ENCODE measurements around the gene HPS4.

The HPS4 gene

DNA sequence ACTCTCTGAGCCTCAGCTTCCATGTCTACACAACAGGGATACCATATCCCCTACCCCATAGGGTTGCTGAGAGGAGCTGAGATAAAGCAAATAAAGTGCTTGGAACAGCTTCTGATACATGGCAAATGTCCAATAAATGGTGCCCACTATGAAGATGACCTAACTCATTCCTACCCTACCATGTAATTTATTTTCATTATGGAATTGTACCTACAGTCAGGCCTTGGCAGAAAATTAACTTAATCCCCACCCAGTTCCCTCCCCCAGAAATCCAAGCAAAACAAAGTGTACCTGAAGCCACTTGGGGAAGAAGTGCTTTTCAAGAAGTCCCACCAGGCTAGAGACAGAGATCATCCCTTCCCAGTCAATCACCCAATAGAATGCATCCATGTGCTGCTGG, 10.9 kb upstream of the HPS4 start:
- DNase-seq: no peak

DNA sequence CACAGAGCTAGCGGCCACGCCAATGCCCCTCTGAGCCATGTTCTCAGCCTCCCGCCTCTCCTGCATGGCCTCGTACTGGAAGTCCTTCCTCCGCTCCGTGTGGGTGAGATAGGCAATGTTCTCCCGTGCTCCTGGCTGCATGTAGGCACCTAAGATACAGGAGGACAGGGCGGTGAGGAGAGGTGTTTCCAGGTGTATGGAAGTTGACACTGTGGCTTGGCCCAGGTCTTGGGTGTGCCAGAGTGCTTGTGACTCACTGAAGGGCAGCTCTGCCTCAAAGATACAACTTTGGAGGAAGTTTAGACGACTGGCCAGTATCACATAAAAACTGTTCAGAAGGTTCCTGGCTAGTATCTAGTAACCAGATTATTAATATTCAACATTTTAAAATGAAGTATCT, 8.6 kb upstream of the HPS4 start:
- DNase-seq: no peak

DNA sequence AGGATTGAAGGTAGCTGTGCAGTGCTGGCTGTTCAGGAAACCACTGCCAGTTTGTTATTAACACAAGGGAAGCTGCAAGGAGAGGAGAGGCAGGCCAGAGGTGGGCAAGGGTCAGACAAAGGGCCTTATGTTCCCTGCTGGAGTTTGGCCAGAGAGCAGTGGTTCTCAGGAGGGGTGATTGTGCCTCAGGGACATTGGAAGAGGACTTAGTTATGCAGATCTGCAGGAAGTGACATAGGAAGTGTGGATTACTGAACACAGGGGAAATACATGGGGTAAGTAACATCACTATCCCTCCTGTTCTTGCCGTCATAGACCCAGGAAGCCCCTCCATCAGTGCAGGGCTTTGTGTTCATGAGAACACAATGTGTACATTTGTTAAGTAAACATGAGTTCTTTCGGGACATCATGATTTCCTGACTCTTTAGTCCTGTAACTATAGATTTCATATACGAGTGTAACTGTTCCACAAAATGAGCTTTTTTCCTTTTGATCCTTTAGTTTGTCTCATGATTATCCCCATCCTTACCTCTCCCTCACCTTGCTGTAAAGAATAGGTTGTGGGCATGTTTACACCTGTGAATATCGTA, 6.0 kb upstream of the HPS4 start:
- DNase-seq: no peak

DNA sequence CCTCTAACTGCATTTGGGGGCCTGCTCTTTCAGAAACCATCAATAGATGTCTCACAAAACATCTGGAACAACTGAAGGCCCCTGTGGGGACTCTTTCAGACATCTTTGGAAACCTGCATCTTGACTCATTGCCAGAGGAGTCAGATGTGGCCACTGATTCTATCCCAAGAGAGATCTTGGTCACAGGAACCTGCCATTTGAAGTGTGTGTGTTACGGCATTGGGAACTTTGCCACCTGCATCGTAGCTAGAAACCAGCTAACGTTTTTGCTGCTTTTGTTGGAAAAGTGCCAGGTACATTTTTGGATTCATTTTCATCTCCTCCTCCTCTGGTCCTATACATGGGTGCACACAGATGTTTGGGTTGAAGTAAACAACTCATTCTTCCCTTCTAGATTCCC, 4.4 kb upstream of the HPS4 start:
- DNase-seq: no peak

DNA sequence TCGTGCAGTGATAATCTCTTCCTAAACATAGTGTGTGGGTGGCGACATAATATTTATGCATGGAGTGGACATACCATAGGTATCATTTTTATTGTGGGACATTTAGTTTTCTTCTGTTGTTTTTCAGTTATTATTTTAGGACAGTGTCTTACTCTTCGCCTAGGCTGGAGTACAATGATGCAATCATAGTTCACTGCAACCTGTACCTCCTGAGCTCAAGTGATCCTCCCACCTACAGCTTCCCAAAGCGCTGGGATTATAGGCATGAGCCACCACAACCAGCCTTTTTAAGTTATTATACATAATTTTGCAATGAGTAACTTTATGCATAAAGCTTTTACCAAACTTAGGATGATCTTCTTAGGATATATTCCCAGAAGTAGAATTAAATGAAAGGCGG, 2.8 kb upstream of the HPS4 start:
- DNase-seq: no peak

DNA sequence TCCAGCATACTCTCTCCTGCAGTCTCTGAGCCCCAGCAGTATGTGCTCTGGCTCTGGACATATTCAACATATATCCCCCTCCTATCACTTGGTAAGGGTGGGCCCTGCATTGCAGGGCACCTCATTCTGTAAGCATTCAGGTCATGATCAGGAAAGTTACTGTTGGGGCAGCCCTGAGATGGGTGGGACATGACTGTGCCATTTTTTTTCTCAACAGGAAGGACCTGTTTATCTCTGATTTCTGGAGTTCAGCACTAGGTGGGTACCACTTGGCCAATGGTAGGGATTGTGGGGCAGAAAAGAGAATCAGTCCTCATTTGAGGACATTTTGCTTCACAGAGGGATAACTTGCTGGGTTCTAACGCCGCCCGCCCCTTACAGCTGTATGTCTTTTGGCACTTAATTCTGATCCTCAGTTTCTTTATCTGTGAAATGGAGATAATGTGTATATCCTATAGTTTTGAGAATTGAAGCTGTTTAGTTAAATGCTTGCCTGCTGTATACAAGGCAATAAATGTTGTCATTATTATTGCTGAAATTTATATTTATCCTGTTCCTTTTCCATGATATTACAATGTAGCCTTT, 2.3 kb upstream of the HPS4 start:
- DNase-seq: no peak

DNA sequence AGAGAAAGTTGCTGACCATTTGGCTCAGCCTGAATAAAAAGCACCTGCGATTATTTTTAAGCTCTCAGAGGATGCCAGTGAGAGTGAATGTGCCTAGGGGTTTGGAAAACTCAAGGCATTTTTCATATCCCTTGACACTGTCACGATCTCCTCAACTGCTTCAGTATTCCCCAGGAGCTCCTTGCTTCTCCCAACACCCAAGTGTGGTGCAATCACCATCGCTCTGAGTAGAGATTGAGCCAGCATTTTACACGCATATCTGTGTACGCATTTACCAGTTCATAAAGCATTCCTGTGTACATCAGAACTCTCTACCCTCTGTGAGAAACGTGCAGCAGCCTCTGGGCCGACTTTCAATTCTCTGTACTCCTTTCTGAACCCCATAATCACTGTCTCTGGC, 1.4 kb upstream of the HPS4 start:
- DNase-seq: no peak

DNA sequence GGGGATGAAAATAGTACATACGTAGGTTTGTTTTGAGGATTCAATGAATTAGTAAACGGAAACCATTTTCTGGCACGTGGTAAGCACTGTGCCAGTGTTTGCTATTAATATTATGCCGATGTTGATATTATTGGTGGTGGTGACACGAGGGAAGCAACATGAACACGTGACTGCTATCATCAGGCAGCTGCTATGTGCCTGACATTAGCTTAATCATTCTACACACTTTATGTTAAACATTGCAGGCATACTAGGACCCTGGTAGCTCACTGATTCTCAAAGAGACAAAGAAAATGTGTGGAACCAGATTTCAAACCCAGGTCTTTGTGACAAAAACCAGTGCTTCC, 750 bp upstream of the HPS4 start:
- DNase-seq: no peak

DNA sequence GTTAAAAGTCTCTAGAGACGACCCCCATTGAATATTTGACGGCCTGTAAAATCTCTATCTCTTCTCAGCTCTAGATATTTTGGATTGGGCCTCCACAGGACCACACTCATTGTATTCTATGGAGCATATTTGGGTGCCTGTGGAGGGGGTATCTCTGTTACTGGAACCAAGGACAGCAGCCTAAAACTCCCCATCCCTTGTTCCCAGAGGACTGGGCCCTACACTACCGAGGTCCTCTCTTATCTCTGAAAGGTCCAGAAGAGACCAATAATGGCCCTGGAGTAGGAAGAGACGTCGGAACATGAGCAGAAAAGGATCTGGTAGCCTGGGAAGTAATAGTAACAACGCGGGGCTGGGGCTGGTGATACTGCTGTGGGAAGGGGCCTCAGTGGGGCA, 542 bp downstream of the HPS4 start:
- DNase-seq: no peak

DNA sequence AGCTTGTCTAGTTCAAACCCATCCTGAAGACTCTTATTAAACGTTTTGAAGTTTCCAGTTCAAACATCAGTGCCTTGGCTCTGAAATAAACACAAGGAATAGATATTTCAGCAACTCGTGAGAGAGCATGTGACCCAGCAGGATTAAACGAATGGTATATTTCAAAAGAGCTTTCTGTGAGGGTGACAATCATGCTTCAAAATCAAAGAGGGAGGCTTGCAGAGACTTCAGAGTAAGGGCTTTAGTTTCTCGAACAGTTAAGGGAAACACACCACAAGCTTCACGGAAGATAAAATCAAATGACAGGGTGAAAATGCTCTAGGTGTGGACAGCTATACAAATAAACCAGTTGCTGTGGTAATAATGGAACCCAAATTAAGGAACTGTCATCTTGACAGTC, 1.4 kb downstream of the HPS4 start:
- DNase-seq: no peak

DNA sequence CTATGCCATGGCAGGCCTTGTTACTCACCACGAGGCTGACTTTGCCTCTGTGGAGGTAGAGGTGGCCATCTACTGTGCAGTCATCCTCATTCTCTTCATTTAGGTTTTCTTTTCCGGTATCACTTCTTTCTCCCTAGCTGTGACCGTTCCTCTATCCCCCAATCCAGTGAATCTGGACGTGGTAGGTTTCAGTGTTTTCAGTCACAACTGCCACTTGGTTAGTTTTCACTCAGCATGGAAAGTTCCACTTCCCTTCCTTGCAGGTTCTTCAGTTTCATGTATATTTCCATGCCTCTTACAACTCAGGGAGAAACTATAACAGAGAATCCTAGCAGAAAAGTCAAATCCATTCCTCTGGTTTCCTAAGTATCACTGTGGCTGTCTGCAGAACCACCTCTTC, 1.9 kb downstream of the HPS4 start:
- no peak for DNase-seq

DNA sequence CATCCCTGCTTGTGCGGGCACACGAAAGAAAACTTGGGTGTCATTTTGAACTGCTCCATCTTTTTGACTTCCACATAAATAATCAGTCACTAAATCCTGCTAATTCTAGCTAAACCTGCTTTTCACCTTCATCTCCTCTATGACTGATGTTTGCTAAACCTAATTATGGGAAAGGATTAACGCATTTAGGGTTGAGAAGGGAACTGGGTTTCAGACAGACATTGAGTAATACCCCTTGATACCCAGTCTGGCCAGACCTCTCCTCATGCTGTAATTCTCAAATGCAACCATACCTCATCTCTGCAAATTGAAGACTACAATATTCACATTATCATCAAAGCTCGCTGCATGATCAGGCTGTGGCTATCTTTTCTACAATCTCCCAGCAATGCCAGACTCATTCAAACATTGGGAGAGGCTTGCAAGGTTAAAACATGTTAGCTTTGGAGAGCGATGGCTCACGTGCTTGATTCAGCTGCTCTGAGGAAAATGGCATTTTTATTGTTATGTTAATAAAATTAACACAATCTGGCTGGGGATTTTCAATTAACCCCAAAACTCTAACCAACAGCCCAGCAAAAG, 2.4 kb downstream of the HPS4 start:
- DNase-seq: no peak

DNA sequence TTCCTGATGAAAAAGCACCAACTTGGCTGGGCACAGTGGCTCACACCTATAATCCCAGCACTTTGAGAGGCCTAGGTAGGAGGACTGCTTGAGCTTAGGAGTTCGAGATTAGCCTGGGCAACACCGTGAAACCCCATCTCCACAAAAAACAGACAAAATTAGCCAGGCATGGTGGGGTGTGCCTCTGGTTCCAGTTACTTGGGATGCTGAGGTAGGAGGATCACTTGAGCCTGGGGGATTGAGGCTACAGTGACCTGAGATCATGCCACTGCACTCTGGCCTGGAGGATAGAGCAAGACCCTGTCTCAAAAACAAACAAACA, 3.0 kb downstream of the HPS4 start:
- no peak for DNase-seq

DNA sequence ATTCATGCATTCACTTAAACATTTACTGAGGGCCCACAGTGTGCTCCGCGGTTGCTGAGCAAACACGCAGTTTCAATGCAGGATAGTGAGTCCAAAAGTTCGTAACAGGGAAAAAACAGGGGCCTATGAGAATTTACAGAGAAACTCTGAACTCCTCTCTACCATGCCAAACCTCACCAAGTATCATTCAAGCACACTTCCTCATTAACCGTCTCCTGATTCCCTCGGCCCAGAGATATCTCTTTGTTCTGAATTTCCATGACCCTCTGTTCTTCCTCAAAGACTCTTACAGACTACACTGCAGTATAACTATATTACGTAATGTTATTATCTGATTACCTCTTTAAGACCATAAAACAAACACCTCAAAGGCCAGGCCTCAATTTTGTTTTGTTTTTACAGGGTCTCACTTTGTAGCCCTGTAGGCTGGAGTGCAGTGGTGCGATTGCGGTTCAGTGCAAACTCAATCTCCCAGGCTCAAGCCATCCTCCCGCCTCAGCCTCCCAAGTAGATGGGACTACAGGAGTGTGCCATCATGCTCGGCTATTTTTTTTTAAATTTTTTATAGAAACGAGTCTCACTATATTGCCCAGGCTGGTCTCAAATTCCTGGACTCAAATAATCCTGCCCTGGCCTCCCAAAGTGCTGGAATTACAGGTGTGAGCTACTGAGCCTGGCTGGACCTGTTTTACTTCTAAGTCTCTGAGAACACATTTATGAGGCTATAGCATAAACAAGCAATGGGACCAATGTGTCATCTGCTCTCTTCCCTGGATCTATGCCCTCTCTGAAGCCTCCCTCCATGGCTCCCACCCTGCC, 3.6 kb downstream of the HPS4 start:
- DNase-seq: no peak

DNA sequence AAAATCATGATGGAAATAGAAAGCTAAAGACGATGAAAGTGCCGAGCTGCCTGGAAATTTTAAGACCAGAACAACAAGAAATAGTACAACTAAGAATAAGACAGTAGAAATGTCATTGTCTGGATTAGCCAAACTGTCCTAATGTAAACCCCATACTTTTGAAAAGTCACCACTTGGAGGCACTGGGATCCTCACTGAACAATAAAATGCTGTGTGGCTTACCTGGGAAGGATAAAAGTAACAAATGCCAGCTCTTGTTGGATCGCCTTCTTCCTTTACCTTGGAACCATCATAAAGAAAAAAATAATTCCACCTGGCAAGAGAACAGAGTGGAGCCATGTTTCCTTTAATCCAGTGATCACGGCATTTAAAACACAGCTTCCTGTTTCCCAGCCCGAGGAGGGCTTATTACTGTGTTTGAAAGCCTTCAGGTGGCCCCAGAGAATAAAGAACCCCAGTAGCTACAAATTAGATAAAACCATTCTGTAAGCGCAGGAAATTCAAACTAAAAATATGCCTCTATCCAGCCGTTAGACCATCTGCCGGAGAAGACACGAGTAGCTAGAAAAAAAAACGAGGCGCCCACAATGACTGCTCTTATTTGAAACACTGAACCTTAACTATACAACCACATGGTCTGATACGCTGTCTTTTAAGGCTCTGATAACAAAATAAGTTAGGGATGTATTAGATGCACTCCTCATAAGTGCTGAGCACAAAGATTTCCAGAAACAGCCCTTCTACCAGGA, 4.4 kb downstream of the HPS4 start:
- no peak for DNase-seq

DNA sequence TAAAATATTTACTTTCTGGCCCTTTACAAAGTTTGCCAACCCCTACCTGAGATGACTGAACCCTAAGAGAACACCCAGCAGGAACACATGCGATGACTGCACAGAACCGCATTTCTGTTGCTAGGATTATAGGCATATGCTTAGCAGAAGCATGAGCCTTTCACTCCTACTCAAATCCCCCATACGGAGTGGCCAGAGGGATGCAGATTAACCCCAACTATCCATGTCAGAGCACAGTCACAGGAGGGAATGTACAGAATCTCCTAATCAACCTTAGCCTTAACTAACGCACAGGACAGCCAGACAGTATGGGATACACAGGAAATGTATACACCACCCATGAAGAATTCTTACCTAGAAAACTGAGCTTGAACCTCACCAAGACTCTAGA, 6.2 kb downstream of the HPS4 start:
- DNase-seq: no peak

DNA sequence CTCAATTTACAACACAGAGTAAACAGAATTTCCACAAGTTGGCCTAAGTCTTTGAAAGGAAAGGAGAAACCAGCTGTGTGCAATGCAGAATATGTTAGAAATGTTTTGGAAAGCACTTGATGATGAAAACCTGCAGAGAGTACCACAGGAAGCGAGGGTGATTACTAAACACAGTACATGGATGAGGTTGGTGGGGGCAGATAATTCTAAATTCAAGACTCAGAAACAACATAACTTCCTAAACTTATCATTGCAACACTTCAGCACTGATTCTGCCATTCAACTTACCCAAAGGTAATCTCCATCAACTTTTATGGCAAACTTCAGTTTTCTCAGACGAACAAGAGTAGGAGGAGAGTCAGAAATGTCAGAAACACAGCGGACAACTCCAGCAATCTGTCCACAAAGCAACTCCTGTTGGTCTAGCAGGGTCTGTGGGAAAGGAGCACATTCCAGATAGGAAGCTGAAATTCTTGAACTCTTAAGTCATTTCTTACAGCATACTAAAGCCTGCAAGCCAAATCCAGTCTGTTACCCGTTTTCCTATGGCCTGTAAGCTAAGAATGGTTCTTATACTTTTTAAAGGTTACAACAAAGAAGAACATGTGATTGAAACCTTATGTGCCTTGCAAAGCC, 6.8 kb downstream of the HPS4 start:
- no peak for DNase-seq

DNA sequence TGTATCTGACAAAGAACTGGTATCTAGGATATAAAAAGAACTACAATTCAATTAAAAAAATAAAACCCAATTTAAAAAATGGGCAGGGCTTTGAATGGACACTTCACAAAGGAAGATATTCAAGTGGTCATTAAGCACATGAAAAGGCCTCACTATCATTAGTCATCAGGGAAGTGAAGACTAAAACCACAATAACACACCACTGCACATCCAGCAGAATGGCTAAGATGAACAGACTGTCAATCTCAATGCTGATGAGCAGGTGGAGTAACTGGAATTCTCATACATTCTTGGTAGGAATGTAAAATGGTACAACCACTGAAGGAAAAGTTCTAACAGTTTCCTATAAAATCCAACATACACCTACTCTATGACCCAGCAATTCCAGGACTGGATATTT, 8.9 kb downstream of the HPS4 start:
- no peak for DNase-seq

DNA sequence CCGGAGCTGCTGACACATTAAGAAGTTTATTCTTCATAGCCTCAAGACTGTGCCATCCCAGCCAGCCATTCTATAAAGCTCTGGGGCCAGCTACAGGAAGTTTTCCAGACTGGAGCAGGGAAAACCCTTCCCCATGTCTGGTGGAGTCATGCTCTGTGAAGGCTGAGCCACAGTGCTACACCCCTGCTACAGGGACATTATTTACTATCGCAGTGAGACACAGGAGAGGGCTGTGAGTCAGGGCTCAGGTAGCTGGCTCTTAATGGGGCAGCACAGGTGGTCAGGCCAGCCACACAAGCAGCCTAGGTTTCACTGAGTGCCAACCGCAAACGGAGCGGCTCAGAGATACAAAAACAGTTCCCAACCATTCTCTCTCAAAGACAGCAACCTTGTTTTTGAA, 12.1 kb downstream of the HPS4 start:
- no peak for DNase-seq

DNA sequence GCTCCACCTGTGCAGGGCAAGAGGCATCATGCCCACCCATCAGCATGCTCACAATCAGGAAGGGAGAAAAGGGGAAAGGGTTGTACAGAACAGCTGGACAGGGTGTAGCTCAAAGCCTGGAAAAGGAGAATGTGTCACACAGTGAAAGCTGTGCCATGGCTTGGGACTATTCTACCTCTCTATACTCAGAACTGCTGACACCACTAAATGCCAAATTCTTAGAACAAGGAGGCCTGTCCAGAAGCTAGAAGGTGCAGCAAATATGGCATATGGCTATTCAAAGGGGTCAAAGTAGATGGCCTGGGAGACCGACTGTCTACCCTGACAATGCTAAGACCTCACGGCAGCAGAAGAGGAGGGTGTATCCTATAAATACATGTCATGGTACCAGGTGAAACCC, 12.8 kb downstream of the HPS4 start:
- DNase-seq: no peak

DNA sequence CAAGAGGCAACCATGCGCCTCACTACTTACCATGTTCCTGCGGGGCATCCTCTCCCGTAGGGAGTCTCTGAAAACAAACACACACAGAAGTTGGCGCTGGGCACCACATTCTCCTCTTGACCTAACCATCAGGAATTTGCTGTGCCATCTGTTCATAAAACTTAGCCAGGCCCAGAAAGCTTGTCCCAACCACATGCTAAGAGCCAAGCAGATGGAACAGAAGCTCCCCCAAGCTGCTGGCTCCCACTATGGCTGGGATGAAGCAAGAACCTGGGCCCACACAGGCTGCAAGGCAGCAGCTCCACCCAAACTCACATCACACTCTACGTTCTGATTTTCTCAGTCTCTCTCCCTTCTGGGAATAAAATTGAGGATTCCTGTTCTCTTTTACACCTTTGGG, 17.4 kb downstream of the HPS4 start:
- DNase-seq: no peak

DNA sequence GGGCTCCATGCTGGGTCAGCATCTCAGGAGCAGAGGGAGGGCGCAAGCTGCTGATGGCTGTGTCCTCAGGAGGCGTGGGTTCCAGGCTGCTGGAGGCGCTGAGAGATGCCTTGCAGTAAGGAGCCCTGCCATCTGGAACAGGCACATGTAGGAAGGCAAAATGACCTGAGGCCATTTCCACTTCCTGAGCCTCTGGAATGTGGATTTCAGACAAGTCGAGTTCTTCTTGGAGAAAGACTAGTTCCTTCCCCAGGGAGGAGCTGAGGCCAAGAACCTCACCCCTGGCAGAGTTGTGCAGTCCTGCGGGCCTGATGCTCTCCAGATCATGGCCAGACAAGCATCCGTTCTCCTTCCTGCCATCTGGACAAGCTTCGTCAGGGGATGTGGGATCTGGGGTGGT, 19.3 kb downstream of the HPS4 start:
- no peak for DNase-seq

DNA sequence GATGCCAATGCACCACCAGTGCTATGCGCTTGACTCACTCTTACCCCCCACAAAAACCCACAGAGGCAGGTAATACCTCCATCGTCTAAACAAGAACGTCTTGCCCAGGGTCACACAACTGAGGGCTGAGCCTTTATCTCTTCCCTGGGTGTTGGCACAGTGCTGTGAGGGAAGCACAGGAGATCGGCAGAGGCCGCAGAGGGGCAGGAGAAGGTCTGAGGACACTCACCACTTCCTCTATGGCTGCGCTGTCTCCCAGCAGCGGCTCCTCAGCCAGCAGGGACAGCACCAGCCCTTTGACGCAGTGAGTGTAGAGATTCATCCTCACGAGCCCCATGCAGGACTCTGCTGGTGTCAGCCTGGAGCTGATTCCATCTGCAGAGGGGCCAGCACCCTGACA, 19.9 kb downstream of the HPS4 start:
- no peak for DNase-seq

All from NCI-H345 (cell line).